Esophagus squamous epithelium (tissue), 5 donors: ENCODE measurements around the gene KIZ. TPM values are rescaled to one million over a fixed set of nuclear protein-coding genes. Genes with fewer than 3 reads are reported as not detected.

Experiments used
- DNase-seq: peaks from one replicate; lab custom pipeline; 2025; lab: John Stamatoyannopoulos, UW
- H3K27ac ChIP-seq, 4 donors: fragments of 200-600 bp; sonication (generic); one replicate each; pipeline ENCODE4 v1.5.1; 2016 to 2019; ENCODE audit warnings: mild to moderate bottlenecking in 1 of 4
- H3K27me3 ChIP-seq, 4 donors: fragments of 200-600 bp; sonication (generic); 1 replicate in 3 of 4; 2 replicates in 1 of 4; pipeline versions ENCODE4 v1.5.1 to v1.6.0; 2017 to 2021; ENCODE audit warnings: antibody characterized with exemption in 1 of 4
- H3K36me3 ChIP-seq, 3 donors: fragments of 200-600 bp; sonication (generic); one replicate each; pipeline ENCODE4 v1.5.1; 2016 to 2019
- H3K4me1 ChIP-seq, 3 donors: fragments of 200-600 bp; sonication (generic); one replicate each; pipeline ENCODE4 v1.5.1; 2017 to 2019
- H3K4me3 ChIP-seq, 4 donors: fragments of 200-600 bp; sonication (generic); 1 replicate in 3 of 4; 2 replicates in 1 of 4; pipeline ENCODE4 v1.5.1; 2016 to 2019; ENCODE audit warnings: mild to moderate bottlenecking in 2 of 4, moderate library complexity in 1 of 4
- H3K9me3 ChIP-seq, 3 donors: fragments of 200-600 bp; sonication (generic); one replicate each; pipeline ENCODE4 v1.5.1; 2016 to 2019
- CTCF ChIP-seq, 6 experiments: fragments of 450-650 bp in 4 of 6; fragments of 200-600 bp in 2 of 6; sonication (generic) in 2 of 6; IDR thresholded peaks; one replicate each; pipeline ENCODE4 v1.5.1; 2016 to 2019; ENCODE audit warnings: antibody characterized with exemption in 6 of 6, mild to moderate bottlenecking in 4 of 6, moderate library complexity in 4 of 6
- POLR2A ChIP-seq, 4 donors: fragments of 450-650 bp; IDR thresholded peaks; one replicate each; pipeline ENCODE4 v1.6.1; 2017; ENCODE audit warnings: antibody characterized with exemption in 4 of 4, mild to moderate bottlenecking in 4 of 4, moderate library complexity in 3 of 4
- WGBS, 2 donors: methylation state at CpG; one replicate each; pipeline ENCODE4 v1.1.5; 2018; 5-methylcytosine and 5-hydroxymethylcytosine counted together
- intact Hi-C: fragments of 100-400 bp; cut with DNase I; formaldehyde crosslinking; loops from one replicate; pipeline ENCODE4 v1.15.0; 2022
- total RNA-seq, 4 donors: library from RNA; depleted of rRNA; stranded (reverse); fragments of >200 nt; gene quantifications; one replicate each; pipeline ENCODE4 v1.1.0, GENCODE V29; 2016
- donor health status: DM: yes; HTN: yes; CAD: no.

KIZ gene
- total RNA-seq, 4 donors from 2014 or later, result 2.2 to 15.3 (median 9.1) TPM

DNA sequence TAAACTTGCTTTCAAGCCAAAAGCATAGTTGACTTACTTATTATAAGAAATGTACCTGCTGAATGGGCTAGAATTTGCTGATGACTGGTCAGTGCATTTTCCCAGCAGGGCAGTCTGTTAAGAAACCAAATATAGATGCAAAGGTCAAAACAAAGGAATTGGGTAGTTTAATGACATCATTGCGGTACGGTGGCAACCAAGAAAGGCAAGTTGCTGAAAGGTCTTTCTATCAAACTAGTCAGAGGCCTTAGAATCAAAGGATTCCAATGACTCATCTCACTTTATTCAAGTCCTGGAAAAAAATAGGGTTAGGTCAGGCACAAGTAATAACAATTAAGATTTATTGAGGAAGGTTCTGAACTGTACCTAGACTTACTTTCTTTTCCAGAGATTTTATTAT, 76.4 kb downstream of the KIZ start:
- Histone ChIP-seq H3K4me3 (no peak overlapping the region), H3K36me3 (peaks cover 0 to 7% (median 0%) of the 10 kb centered on the region in 3 donors), H3K9me3 (no peaks in the 10 kb centered on the region), H3K4me1 (no peaks in the 10 kb centered on the region), H3K27me3 (no peaks in the 10 kb centered on the region), H3K27ac (no peak overlapping the region)
- intact Hi-C loops, result no loop called here
- WGBS, 2 donors, result 60 to 73% methylated on average over 2 of the region's 2 CpGs
- DNase-seq, result no peak
- TF ChIP-seq POLR2A (IDR thresholded peaks at IDR 0.05) (no peak), CTCF (IDR thresholded peaks at IDR 0.05) (no peak)

DNA sequence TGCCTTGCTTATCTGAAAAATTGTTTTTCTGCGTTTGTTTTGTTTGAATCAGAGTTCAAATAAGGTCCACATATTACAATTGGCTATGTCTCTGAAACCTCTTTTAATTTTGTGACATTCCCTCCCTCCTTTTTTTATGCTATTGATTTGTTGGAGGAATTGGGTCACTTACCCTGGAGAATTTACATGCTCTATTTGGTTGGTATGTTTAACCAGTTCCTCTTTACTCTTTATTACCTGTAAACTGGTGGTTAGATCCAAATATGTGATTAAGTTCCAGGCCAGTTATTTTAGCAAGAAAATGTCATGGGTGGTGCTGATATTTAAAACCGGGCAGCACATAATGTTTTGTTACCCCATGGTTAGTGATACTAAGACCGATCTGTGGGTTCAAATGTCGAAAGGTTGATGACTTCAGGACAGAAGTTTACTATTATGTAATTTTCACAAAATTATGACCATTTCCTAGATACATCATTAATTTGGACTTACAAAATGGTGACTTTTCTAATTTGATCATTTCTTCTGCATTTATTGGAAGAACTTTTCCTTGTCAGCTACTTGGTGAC, 77.3 kb downstream of the KIZ start:
- WGBS, 2 donors, result 92 to 93% methylated on average over 4 of the region's 4 CpGs
- TF ChIP-seq POLR2A (IDR thresholded peaks at IDR 0.05), result no peak
- no peak for TF ChIP-seq CTCF (IDR thresholded peaks at IDR 0.05)
- Histone ChIP-seq H3K4me1 (no peaks in the 10 kb centered on the region), H3K4me3 (no peak overlapping the region), H3K9me3 (no peaks in the 10 kb centered on the region), H3K36me3 (peaks cover 0 to 7% (median 0%) of the 10 kb centered on the region in 3 donors), H3K27me3 (no peaks in the 10 kb centered on the region), H3K27ac (no peak overlapping the region)
- intact Hi-C loops, result no loop called here
- no peak for DNase-seq

DNA sequence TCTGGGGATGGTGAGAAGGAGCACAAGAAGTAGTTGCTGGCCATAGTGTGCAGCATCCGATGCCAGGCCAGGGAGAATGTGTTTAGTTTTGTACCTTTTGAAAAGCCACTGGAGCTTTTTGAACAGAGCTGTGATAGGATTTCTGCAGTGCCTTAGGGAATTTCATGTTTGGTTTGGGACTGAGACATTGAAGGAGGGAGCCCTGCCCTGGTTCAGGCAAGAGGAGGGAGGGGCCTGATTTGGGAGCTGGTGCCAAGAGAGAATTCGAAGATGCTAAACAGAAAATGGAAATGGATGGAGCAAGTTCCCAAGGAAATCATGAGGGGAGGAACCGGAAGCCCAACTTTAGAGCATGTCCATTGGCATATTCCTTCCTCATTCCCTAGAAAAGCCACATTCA, 80.7 kb downstream of the KIZ start:
- no peak for DNase-seq
- no peak overlapping the region for H3K4me3 ChIP-seq
- H3K27ac ChIP-seq, result no peak overlapping the region
- H3K27me3 ChIP-seq, result no peaks in the 10 kb centered on the region
- H3K4me1 ChIP-seq, result no peaks in the 10 kb centered on the region
- intact Hi-C loops, result no loop called here
- H3K36me3 ChIP-seq, result peaks cover 0 to 8% (median 0%) of the 10 kb centered on the region in 3 donors
- H3K9me3 ChIP-seq, result no peaks in the 10 kb centered on the region
- no peak for TF ChIP-seq CTCF (IDR thresholded peaks at IDR 0.05)
- TF ChIP-seq POLR2A (IDR thresholded peaks at IDR 0.05), result no peak
- WGBS, 2 donors, result 74 to 87% methylated on average over 3 of the region's 3 CpGs

DNA sequence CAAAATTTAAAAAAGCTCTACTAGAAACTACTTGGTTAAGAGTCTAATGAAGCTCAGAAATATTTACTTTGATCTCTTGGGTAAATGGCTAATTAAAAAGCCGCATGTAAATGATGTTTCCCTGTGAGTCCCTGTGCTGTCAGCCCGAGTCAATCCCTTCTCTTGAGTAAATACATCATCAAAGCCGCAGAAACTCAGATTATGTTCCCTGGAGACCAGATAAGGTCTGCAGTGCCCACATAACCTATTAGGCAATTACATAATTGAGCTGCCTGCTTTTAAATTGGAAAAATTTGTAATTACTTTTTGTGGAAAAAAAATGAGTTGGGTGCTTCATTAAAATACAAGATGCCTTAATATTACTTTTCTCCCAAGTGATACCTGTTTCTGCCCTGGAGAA, 83.1 kb downstream of the KIZ start:
- TF ChIP-seq CTCF (IDR thresholded peaks at IDR 0.05) (no peak), POLR2A (IDR thresholded peaks at IDR 0.05) (no peak)
- no peaks in the 10 kb centered on the region for H3K27me3 ChIP-seq
- DNase-seq, result no peak
- no peaks in the 10 kb centered on the region for H3K4me1 ChIP-seq
- WGBS, 2 donors, result 75 to 78% methylated on average over 3 of the region's 3 CpGs
- H3K27ac ChIP-seq, result no peak overlapping the region
- no peak overlapping the region for H3K4me3 ChIP-seq
- no peaks in the 10 kb centered on the region for H3K9me3 ChIP-seq
- intact Hi-C loops, result no loop called here
- peaks cover 0 to 12% (median 0%) of the 10 kb centered on the region in 3 donors for H3K36me3 ChIP-seq

DNA sequence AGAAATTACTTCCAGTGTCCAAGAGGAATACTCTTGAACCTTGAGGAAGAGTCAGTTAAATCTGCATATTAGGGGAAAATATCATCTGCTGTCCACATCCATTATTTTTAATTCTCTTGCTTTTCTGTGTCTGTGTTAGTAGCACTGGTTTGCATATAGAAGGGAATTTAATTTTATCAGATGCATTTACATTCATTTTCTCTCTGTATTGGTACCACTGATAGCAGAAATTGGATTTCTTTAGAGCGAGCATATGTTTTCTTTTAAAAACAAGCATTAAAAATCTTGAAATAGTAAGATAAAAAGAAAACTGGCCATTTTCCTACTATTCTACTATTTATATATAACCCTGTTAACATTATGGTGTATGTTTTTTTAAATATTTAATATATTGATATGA, 83.8 kb downstream of the KIZ start:
- intact Hi-C loops, result no loop called here
- no peaks in the 10 kb centered on the region for H3K27me3 ChIP-seq
- no peaks in the 10 kb centered on the region for H3K9me3 ChIP-seq
- TF ChIP-seq CTCF (IDR thresholded peaks at IDR 0.05) (no peak), POLR2A (IDR thresholded peaks at IDR 0.05) (no peak)
- peaks cover 0 to 12% (median 0%) of the 10 kb centered on the region in 3 donors for H3K36me3 ChIP-seq
- no peak overlapping the region for H3K27ac ChIP-seq
- H3K4me3 ChIP-seq, result no peak overlapping the region
- no peak for DNase-seq
- 88 to 96% methylated on average over 1 of the region's 1 CpG for WGBS, 2 donors
- H3K4me1 ChIP-seq, result no peaks in the 10 kb centered on the region
